Muscle layer of duodenum (tissue), 2 donors: ENCODE results near the gene SAMD11.
A peak's percentile ranks its signal among the peaks of the same experiment; 100 is the strongest.
"Not testable (repeated sequence)": the region's sequence is repeated elsewhere in the genome, so short reads cannot be mapped to it uniquely, and the experiment has no call there.

Experiments
- H3K27ac ChIP-seq: one replicate; pipeline ENCODE4 v1.7.0; 2013; ENCODE audit warnings: mild to moderate bottlenecking, low read length
- H3K27me3 ChIP-seq: one replicate; pipeline ENCODE4 v1.7.0; 2013; ENCODE audit warnings: low read depth, mild to moderate bottlenecking, control low read depth, low read length
- H3K36me3 ChIP-seq, 2 donors: one replicate each; pipeline ENCODE4 v1.7.0; 2013; ENCODE audit warnings: low read length in 2 of 2, control low read depth in 1 of 2, mild to moderate bottlenecking in 1 of 2; ENCODE audit not compliant: insufficient read depth in 2 of 2, control insufficient read depth in 1 of 2
- H3K4me1 ChIP-seq, 2 donors: one replicate each; pipeline ENCODE4 v1.7.0; 2013; ENCODE audit warnings: low read length in 2 of 2, mild to moderate bottlenecking in 2 of 2, control low read depth in 1 of 2, moderate library complexity in 1 of 2; ENCODE audit not compliant: insufficient read depth in 2 of 2, control insufficient read depth in 1 of 2
- H3K4me3 ChIP-seq, 2 donors: one replicate each; pipeline ENCODE4 v1.7.0; 2013; ENCODE audit warnings: low read length in 2 of 2, low read depth in 1 of 2, mild to moderate bottlenecking in 1 of 2
- H3K9me3 ChIP-seq, 2 donors: one replicate each; pipeline ENCODE4 v1.7.0; 2013; ENCODE audit warnings: low read length in 2 of 2, control low read depth in 1 of 2, mild to moderate bottlenecking in 1 of 2; ENCODE audit not compliant: control insufficient read depth in 1 of 2
- donor health status: healthy.

SAMD11 gene

GRCh38 chr1:890661-891060 is 33.1 kb upstream of the SAMD11 start:
- H3K27me3 ChIP-seq: no peaks in the 10 kb centered on the region

DNA sequence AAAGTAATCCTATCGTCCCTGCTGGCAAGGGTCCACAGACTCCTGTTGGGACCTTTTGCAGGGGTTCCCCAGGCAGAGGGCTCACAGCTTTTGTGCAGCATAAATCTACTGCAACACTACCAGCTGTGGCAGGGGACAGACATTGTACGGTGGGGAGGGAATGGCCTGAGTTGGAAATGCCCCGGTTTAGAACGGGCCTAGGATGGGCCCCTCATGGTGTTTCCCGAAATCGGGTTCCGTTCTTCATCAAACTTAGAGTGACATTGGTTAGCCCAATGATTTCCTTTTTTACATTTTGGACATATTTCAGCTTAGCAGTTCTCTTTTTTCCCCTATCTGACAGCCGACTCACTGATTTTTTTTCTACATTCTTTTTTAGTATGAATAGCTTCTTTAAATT is 26.5 kb upstream of the SAMD11 start:
- Histone ChIP-seq H3K4me1 (no peaks in the 10 kb centered on the region), H3K36me3 (no peaks in the 10 kb centered on the region), H3K27me3 (no peaks in the 10 kb centered on the region), H3K4me3 (no peak overlapping the region), H3K9me3 (no peaks in the 10 kb centered on the region), H3K27ac (no peak overlapping the region)

More at GRCh38 chr1:890661-891060, 33.1 kb upstream of the SAMD11 start:
- no peaks in the 10 kb centered on the region for H3K9me3 ChIP-seq
- H3K4me3 ChIP-seq: no peak overlapping the region
- no peak overlapping the region for H3K27ac ChIP-seq
- H3K36me3 ChIP-seq: no peaks in the 10 kb centered on the region
- no peaks in the 10 kb centered on the region for H3K4me1 ChIP-seq

- not testable (repeated sequence) for H3K27me3 ChIP-seq, H3K9me3 ChIP-seq, H3K4me3 ChIP-seq, H3K4me1 ChIP-seq, H3K27ac ChIP-seq, H3K36me3 ChIP-seq
Measured at GRCh38 chr1:897951-898350, 25.8 kb upstream of the SAMD11 start.

DNA sequence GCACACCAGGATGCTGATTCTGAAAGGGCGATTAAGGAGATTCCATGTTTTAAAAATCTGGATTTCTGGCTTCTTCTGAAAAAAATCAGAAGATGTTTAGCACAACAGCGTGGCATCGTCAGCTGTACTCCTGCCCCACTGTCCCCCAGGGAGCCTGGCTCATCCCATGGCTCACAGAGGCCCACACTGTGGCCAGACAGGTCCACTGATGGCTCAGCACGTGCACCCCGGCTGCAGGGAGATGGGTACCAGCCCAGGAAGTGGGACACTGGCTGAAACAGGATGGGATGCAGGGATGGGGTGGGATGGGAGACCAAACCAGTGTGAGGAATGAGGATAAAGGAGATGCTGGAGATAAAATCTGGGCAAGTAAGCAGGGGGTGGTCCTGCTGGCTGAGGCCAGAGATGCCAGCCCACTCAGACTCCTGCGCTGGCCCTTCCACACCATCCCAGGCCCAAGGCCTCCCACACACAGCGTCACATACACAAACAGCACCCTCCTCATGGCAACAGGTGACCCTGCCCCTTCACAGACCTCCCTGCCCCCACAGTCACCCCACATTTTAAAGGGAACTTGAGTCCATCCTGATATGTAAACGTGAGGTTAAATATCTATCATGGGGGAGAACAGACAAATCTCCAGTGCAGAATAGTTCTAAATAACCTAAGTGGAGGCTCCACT is 23.9 kb upstream of the SAMD11 start:
- no peaks in the 10 kb centered on the region for H3K36me3 ChIP-seq
- no peak overlapping the region for H3K27ac ChIP-seq
- H3K27me3 ChIP-seq: no peaks in the 10 kb centered on the region
- H3K9me3 ChIP-seq: no peaks in the 10 kb centered on the region
- H3K4me1 ChIP-seq: peaks cover 0 to 5% of the 10 kb centered on the region in 2 donors
- no peak overlapping the region for H3K4me3 ChIP-seq

DNA sequence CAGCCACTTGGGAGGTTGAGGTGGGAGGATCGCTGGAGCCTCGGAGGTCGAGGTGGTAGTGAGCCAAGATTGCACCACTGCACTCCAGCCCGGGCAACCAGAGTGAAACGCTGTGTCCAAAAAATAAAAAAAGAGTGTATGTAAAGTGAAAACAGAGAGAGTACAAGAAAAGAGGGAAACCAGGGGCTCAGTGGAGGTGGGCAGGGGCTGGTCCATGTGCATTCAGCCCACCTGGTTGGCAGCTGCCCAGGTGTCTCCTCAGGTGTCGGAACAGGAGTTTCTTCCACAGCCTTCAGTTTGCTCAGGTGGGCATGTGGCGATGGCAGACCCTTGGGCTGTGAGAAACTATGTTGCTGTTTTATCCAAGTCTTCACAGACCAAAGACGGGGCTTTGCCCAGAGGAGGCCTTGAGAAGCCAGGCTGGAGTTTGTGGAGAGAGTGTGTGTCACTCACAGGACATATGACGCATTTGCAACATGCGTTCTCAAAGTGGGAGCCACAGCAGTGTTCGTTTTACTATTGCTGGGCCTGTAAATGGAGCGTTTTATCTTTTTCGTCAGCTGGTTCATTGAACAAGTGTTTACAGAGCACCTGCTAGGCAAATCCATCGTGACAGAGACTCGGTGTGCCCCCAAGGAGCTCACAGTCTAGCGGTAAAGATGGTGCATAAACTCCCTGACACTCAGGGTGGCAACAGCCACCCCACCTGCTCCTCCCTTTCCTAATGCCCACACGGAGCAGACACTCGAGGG is 22.4 kb upstream of the SAMD11 start:
- Histone ChIP-seq H3K4me3 (no peak overlapping the region), H3K4me1 (peaks cover 0 to 19% of the 10 kb centered on the region in 2 donors), H3K27ac (no peak overlapping the region), H3K9me3 (no peaks in the 10 kb centered on the region), H3K36me3 (no peaks in the 10 kb centered on the region), H3K27me3 (no peaks in the 10 kb centered on the region)

GRCh38 chr1:902802-903201 is 20.9 kb upstream of the SAMD11 start:
- Histone ChIP-seq H3K9me3 (no peaks in the 10 kb centered on the region), H3K36me3 (no peaks in the 10 kb centered on the region), H3K27ac (no peak overlapping the region), H3K4me1 (peaks cover 0 to 26% of the 10 kb centered on the region in 2 donors), H3K4me3 (no peak overlapping the region), H3K27me3 (peaks cover 3% of the 10 kb centered on the region)

DNA sequence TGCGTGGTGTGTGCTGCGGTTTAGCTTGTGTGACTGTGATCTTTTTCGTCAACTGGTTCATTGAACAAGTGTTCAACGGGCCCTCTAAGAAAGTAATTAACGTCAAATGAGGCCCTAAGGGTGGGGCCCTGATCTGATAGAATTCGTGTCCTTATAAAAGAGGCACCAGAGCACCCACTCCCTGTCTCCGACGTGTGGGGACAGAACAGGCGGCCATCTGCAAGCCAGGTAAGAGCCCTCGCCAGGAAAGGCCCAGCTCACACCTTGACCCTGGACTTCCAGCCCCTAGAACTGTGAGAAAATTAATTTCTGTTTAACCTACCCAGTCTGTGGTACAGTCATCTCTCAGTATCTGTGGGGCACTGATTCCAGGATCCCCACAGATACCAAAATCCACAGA is 20.4 kb upstream of the SAMD11 start:
- Histone ChIP-seq H3K9me3 (no peaks in the 10 kb centered on the region), H3K27me3 (peaks cover 3% of the 10 kb centered on the region), H3K4me1 (peaks cover 0 to 26% of the 10 kb centered on the region in 2 donors), H3K4me3 (no peak overlapping the region), H3K27ac (no peak overlapping the region), H3K36me3 (no peaks in the 10 kb centered on the region)

DNA sequence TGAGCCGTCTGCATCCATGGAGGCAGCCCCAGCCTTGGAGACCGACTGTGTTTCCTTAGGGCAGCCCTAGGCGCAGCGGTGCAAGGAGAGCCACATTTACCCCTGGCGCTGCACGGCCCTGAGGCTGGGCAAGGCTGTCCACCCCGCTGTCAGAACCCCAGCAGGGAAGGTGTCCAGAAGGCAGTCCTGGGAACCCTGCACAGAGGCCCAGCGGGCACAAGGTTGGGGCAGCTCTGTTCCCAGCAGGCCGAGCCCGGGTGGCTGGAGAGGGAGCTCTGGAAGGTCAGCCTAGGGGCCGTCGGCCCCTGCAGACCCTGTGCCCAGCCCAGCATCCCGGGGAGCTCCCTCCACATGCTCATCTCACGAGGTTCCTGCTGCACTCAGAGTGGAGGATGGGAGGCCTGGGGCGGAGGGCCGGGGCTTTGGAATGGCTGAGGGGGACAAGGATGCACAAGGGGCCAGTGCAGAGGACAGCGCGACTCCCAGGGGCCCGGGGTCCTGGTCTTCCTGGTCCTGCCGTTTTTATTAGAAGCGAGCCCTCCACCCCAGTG is 19.9 kb upstream of the SAMD11 start:
- Histone ChIP-seq H3K4me1 (peaks cover 0 to 26% of the 10 kb centered on the region in 2 donors), H3K36me3 (no peaks in the 10 kb centered on the region), H3K9me3 (no peaks in the 10 kb centered on the region), H3K27ac (no peak overlapping the region), H3K4me3 (no peak overlapping the region), H3K27me3 (peaks cover 3% of the 10 kb centered on the region)

DNA sequence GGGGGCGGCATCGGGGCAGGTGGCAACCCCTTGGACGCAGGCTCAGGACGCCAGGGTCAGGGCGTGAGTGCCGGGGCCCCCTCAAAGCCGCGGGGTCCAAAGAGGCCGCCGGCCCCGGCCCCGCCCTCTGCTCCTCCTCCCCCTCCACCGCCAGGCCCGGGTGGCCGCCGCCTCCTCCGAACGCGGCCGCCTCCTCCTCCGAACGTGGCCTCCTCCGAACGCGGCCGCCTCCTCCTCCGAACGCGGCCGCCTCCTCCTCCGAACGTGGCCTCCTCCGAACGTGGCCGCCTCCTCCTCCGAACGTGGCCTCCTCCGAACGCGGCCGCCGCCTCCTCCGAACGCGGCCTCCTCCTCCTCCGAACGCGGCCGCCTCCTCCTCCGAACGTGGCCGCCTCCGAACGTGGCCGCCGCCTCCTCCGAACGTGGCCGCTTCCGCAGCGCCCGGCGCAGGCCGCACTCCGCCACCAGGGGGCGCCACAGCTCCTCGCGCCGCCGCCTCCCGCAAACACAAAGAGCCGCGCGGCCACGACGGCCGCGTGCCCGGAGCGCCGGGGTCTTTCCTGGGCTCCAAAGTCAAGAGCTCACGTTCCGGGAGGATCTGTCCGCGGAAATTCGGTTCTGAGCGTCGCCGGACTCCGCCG is 19.3 kb upstream of the SAMD11 start:
- Histone ChIP-seq H3K36me3 (no peaks in the 10 kb centered on the region), H3K27me3 (peaks cover 3% of the 10 kb centered on the region), H3K4me3 (peak overlapping the region in 1 of 2 donors; percentile 56), H3K9me3 (no peaks in the 10 kb centered on the region), H3K4me1 (peaks cover 0 to 26% of the 10 kb centered on the region in 2 donors), H3K27ac (no peak overlapping the region)

GRCh38 chr1:905071-905749 is 18.5 kb upstream of the SAMD11 start:
- Histone ChIP-seq H3K36me3 (no peaks in the 10 kb centered on the region), H3K4me3 (peak overlapping the region in 1 of 2 donors; percentile 56), H3K27ac (no peak overlapping the region), H3K4me1 (peaks cover 0 to 26% of the 10 kb centered on the region in 2 donors), H3K27me3 (peaks cover 3% of the 10 kb centered on the region), H3K9me3 (no peaks in the 10 kb centered on the region)
